SU-DHL-6 (cell line): ENCODE results near the gene SHC2.

Experiments
- H2AFZ ChIP-seq: fragments of 200-600 bp; sonication (generic); 2 replicates; pipeline ENCODE4 v1.6.1; 2014; ENCODE audit warnings: low read depth, mild to moderate bottlenecking, moderate library complexity, mixed read lengths, antibody characterized with exemption, low read length; ENCODE audit not compliant: severe bottlenecking
- H3F3A ChIP-seq: fragments of 200-600 bp; shearing (Covaris generic); 2 replicates; pipeline ENCODE4 v1.6.0; 2016; ENCODE audit warnings: antibody characterized with exemption, mild to moderate bottlenecking; ENCODE audit not compliant: insufficient read depth
- H3K27ac ChIP-seq: fragments of 200-600 bp; sonication (generic); 2 replicates; pipeline ENCODE4 v1.5.1; 2016; ENCODE audit warnings: low read depth, mild to moderate bottlenecking, low read length, moderate library complexity, mixed read lengths
- H3K27me3 ChIP-seq: fragments of 200-600 bp; sonication (generic), shearing (Covaris generic); 2 replicates; pipeline ENCODE4 v1.6.0; 2014; ENCODE audit warnings: mild to moderate bottlenecking, low read length
- H3K36me3 ChIP-seq: fragments of 200-600 bp; sonication (generic); 2 replicates; pipeline ENCODE4 v1.6.1; 2014; ENCODE audit warnings: mild to moderate bottlenecking, low read length, mixed read lengths
- H3K4me2 ChIP-seq: fragments of 300-600, 200-600 bp; shearing (Covaris generic), sonication (generic); 2 replicates; pipeline ENCODE4 v1.6.0; 2014; ENCODE audit warnings: low read length, low read depth, mild to moderate bottlenecking; ENCODE audit not compliant: poor library complexity, severe bottlenecking
- H3K4me3 ChIP-seq: fragments of 200-600 bp; sonication (generic); 2 replicates; pipeline ENCODE4 v1.5.1; 2014; ENCODE audit warnings: antibody characterized with exemption, low read length, mild to moderate bottlenecking, mixed read lengths; ENCODE audit not compliant: insufficient read depth, poor library complexity, severe bottlenecking
- H3K79me2 ChIP-seq: fragments of 200-600 bp; sonication (generic); 2 replicates; pipeline ENCODE4 v1.6.1; 2014; ENCODE audit warnings: mild to moderate bottlenecking, low read length, moderate library complexity; ENCODE audit not compliant: insufficient read depth
- H3K9ac ChIP-seq: fragments of 200-600 bp; sonication (generic); 2 replicates; pipeline ENCODE4 v1.7.0; 2014; ENCODE audit warnings: mild to moderate bottlenecking, low read length
- H3K9me2 ChIP-seq: fragments of 200-600 bp; sonication (generic); replicated peaks from 2 replicates; pipeline ENCODE4 v1.6.1; 2014; ENCODE audit warnings: low read length; ENCODE audit not compliant: insufficient read depth
- H3K9me3 ChIP-seq: fragments of 200-600 bp; sonication (generic); 2 replicates; pipeline ENCODE4 v1.6.1; 2014; ENCODE audit warnings: low read length, mixed read lengths; ENCODE audit not compliant: insufficient read depth
- H4K20me1 ChIP-seq: fragments of 200-600 bp; sonication (generic); 2 replicates; pipeline ENCODE4 v1.6.1; 2014; ENCODE audit warnings: low read depth, mild to moderate bottlenecking, antibody characterized with exemption, low read length, moderate library complexity, mixed read lengths
- CTCF ChIP-seq: fragments of 200-600 bp; sonication (generic); IDR thresholded peaks from one replicate; pipeline ENCODE4 v1.5.1; 2017; ENCODE audit warnings: antibody characterized with exemption, mild to moderate bottlenecking, low read length, moderate library complexity; ENCODE audit not compliant: insufficient read depth, poor library complexity, severe bottlenecking
- EZH2phosphoT487 ChIP-seq: fragments of 200-600 bp; sonication (generic), shearing (Covaris generic); conservative IDR thresholded peaks from 2 replicates; pipeline ENCODE4 v1.6.1; 2018; ENCODE audit warnings: mild to moderate bottlenecking, antibody characterized with exemption, low read length, moderate library complexity, mixed read lengths

Gene SHC2

GRCh38 chr19:455851-456546 is 4.8 kb downstream of the SHC2 start:
- TF ChIP-seq EZH2phosphoT487 (no peak), CTCF (no peak)
- no peak overlapping the region for H3K4me3 ChIP-seq
- H4K20me1 ChIP-seq: no peaks in the 10 kb centered on the region
- no peak overlapping the region for H3K4me2 ChIP-seq
- no peak overlapping the region for H2AFZ ChIP-seq
- H3K36me3 ChIP-seq: no peaks in the 10 kb centered on the region
- H3K27ac ChIP-seq: no peak overlapping the region
- H3F3A ChIP-seq: 0 out of 2 replicates have a peak, but pooled peaks cover 4% of the 10 kb centered on the region
- H3K79me2 ChIP-seq: no peaks in the 10 kb centered on the region
- peaks cover 13% of the 10 kb centered on the region; the same call in 1 of the 2 replicates for H3K9me3 ChIP-seq
- no peaks in the 10 kb centered on the region for H3K27me3 ChIP-seq
- H3K9me2 ChIP-seq: no peaks in the 10 kb centered on the region
- H3K9ac ChIP-seq: no peak overlapping the region

GRCh38 chr19:455031-455705 is 5.7 kb downstream of the SHC2 start:
- Histone ChIP-seq H2AFZ (no peak overlapping the region), H3K27me3 (no peaks in the 10 kb centered on the region), H4K20me1 (no peaks in the 10 kb centered on the region), H3K4me3 (no peak overlapping the region), H3K9me2 (no peaks in the 10 kb centered on the region), H3K4me2 (no peak overlapping the region), H3K9ac (no peak overlapping the region), H3K27ac (no peak overlapping the region), H3K36me3 (no peaks in the 10 kb centered on the region), H3K79me2 (no peaks in the 10 kb centered on the region), H3K9me3 (peaks cover 18% of the 10 kb centered on the region; the same call in 1 of the 2 replicates), H3F3A (0 out of 2 replicates have a peak, but pooled peaks cover 4% of the 10 kb centered on the region)
- TF ChIP-seq CTCF: no peak
- TF ChIP-seq EZH2phosphoT487: no peak

- Histone ChIP-seq H3K9me2 (no peaks in the 10 kb centered on the region), H4K20me1 (no peaks in the 10 kb centered on the region), H3K36me3 (no peaks in the 10 kb centered on the region), H3K79me2 (no peaks in the 10 kb centered on the region), H3K27ac (no peak overlapping the region), H3K9ac (no peak overlapping the region), H2AFZ (no peak overlapping the region), H3K4me3 (no peak overlapping the region), H3F3A (0 out of 2 replicates have a peak, but pooled peaks cover 4% of the 10 kb centered on the region), H3K27me3 (no peaks in the 10 kb centered on the region), H3K4me2 (no peak overlapping the region), H3K9me3 (peaks cover 18% of the 10 kb centered on the region; the same call in 1 of the 2 replicates)
- TF ChIP-seq EZH2phosphoT487: no peak
- TF ChIP-seq CTCF: no peak
Observed at GRCh38 chr19:453606-454005, 7.2 kb downstream of the SHC2 start.
